GM13976 (cell line): ENCODE results near the gene SH3BP1.
A peak's percentile ranks its signal among the peaks of the same experiment; 100 is the strongest.

Experiments
- DNase-seq: peaks from one replicate; pipeline ENCODE4 v3.0.0; 2012; ENCODE audit warnings: low spot score
- in situ Hi-C: fragments of 300-500 bp; cut with MboI; formaldehyde crosslinking; loops from one replicate; pipeline ENCODE4 v1.12.0; 2022; ENCODE audit warnings: low sequenced_read_pairs, mixed read lengths, inconsistent platforms; ENCODE audit not compliant: unreplicated experiment
- TF ChIP-seq, protein P1 (sequence below): IDR thresholded peaks from 2 replicates; pipeline ENCODE4 v1.5.1; 2012; ENCODE audit warnings: borderline replicate concordance, mild to moderate bottlenecking; ENCODE audit not compliant: insufficient read depth; ENCODE audit errors: extremely low read depth, missing control alignments, control extremely low read depth

Gene SH3BP1

DNA sequence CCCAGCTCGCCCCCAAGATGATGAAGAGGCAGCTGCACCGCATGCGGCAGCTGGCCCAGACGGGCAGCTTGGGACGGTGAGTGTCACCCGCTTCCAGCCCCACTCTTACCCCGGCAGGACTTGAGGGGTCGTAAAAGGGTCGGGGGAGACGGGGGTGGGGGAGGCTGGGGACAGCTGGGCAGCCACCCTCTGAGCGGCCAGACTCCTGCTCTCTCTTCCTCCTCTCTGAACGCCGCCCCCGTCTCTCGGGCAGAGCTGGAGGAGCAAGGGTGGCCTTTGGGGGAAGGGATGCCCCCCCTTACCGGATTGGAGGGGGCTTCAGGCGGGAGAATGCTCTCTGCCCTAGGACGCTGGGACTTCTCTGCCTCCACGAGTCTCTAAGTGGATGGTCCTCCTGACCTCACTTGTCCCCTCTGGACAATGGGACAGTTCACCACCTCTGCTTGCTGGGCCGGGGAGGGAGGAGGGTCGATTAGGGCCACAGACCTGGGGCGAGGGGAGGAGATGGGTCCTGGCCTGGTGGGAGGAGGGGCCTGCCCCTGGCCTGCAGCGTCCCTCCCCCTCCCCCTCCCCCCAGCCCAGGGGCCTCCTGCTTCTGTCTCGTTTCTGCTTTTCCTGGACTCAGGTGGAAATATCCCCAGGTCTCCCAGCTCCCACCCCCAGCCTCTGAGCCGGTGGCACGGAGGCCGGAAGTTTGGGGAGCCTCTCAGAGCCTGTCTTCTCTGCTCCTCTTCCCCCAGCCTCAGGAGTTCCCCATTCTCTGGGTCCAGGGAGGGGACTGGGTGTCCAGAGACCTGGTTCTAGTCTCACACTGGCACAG, 512 bp downstream of the SH3BP1 start:
- peak; percentile 74 for DNase-seq
- in situ Hi-C loops = no loop called here
- TF ChIP-seq, protein P1, sequence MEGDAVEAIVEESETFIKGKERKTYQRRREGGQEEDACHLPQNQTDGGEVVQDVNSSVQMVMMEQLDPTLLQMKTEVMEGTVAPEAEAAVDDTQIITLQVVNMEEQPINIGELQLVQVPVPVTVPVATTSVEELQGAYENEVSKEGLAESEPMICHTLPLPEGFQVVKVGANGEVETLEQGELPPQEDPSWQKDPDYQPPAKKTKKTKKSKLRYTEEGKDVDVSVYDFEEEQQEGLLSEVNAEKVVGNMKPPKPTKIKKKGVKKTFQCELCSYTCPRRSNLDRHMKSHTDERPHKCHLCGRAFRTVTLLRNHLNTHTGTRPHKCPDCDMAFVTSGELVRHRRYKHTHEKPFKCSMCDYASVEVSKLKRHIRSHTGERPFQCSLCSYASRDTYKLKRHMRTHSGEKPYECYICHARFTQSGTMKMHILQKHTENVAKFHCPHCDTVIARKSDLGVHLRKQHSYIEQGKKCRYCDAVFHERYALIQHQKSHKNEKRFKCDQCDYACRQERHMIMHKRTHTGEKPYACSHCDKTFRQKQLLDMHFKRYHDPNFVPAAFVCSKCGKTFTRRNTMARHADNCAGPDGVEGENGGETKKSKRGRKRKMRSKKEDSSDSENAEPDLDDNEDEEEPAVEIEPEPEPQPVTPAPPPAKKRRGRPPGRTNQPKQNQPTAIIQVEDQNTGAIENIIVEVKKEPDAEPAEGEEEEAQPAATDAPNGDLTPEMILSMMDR = no peak

DNA sequence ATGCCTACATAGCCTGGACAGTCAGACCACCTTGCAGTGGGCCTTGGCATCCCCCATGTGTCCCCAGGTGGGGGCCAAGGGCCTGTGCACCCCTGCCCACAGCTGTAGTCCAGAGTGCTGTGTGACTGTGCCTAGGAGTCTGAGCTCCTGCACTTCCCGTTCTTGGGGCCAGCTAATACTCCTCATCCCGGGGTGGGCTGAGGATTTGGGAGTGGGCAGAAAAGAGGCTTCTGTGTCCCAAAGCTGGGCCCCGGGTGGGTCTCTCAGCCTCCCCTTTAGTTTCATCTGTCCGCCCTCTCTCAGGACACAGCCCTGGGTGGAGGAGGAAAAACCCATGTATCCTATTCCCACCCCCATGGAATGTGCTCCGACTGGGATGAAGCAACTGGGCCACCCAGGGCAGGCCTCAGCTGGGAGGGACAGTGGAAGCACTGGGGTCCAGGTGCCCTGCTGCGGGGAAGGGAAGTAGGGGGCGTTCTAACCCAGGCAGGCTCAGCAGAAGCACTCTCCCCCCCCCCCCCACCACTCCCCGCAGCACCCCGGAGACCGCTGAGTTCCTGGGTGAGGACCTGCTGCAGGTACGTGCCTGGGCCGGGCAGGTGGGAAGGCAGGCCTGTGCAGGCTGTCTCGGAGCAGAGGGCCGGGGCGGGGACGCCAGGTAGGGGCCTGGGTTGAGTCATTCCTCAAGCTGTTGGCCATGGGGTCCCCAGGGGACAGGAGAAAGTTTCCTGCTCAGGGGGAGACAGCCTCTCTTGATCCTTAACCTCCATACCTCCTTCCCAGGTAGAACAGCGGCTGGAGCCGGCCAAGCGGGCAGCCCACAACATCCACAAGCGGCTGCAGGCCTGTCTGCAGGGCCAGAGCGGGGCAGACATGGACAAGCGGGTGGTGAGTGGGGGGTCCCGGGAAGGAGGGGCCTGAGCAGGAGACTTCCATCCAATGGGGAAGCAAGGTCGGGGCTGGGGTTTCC, 1.4 kb downstream of the SH3BP1 start:
- no peak for DNase-seq
- in situ Hi-C loops = no loop called here
- TF ChIP-seq, protein P1 = no peak

DNA sequence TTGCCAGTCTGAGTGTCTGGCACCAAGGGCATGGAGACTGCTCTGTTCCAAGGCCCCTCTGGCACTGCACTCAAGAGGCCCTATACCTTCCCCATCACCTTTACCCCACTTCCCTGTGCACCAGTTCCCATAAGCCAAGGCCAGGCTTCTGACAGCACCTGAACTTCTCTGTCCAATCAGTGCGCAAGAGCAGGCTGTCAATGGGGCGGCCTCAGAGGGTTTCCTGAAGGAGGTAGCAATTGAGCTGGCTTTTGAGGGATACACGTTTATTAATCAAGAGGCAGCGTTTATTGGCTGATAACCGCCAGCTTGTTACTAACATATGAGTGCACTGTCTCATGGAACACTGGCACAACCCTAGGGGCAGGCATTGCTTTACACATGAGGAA, 2.1 kb downstream of the SH3BP1 start:
- TF ChIP-seq, protein P1 = no peak
- in situ Hi-C loops = no loop called here
- no peak for DNase-seq

DNA sequence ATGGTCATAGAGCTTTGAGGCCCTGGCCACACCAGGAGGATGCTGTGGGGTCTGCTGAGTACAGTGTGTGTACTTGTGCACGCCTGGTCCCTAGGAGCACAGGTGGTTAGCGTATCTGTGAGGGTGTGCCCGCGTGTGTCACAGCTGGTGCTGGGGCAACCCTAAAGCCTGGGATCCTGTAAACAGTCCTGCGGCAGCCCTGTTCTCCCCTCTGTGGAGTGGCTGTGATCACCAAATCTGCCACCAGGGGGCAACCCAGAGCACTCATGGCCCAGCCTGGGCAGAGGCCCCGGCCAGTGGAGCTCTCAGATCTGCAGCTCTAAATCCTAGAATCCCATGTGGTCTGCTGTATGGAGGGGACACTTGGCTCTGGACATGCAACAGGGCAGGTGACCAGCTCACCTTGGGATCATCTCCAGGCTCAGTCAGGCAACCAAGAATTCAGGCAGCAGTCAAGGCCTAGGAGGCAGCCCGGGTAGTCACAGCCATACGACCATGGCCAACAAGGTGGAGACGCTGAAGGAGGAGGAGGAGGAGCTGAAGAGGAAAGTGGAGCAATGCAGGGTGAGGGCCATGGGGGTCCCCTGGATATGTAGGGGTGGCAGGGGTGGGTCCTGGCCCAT, 3.9 kb downstream of the SH3BP1 start:
- in situ Hi-C loops = no loop called here
- TF ChIP-seq, protein P1 = peak; percentile 84
- DNase-seq = peak; percentile 88

DNA sequence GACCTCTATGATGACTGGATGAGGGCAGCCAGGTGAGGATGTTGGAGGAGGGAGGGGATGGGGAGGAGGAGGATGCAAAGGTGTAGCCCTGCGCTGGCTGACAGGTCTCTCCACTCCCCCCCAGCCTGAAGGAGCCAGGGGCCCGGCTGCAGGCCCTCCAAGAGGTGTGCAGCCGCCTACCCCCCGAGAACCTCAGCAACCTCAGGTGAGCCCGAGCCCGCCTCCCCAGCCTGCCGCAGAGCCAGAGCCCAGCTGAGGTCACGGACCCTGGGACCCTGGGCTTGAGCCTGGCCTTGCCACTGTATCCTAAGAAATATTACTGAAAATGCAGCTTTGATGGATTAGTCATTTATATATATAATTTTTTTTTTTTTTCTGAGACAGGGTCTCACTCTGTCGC, 7.8 kb downstream of the SH3BP1 start:
- TF ChIP-seq, protein P1 = no peak
- no peak for DNase-seq
- in situ Hi-C loops = no loop called here

DNA sequence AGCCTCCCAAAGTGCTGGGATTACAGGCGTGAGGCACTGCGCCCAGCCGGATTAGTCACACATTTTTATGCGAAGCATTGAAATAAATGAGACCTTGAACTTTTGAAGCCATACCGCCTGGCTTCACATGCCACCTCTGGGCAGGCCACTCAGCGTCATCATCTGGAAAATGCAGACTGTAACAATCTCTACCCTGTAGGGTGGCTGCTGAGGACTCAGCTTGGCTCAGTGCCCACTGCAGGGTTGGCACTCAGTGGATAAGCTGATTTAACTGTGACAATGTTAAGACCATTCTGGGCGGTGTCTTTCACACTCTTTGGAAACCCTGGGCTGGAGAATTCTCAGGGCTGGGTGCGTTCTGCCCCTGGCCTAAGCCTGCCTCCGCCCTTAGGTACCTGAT, 8.5 kb downstream of the SH3BP1 start:
- in situ Hi-C loops = no loop called here
- no peak for DNase-seq
- TF ChIP-seq, protein P1 = no peak
